SJSA1 (cell line): ENCODE data around the gene F13B. TPM values are rescaled to one million over a fixed set of nuclear protein-coding genes. Genes with fewer than 3 reads are reported as not detected.
"Not testable (repeated sequence)": the region's sequence is repeated elsewhere in the genome, so short reads cannot be mapped to it uniquely, and the experiment has no call there.

Experiments
- DNase-seq, 2 experiments: peaks; one replicate each; pipeline ENCODE4 v3.0.0-alpha.2; 2015 to 2020; ENCODE audit warnings: low spot score in 2 of 2, low read depth in 1 of 2
- H3K27ac ChIP-seq: fragments of 250-450 bp; sonication (Bioruptor Pico); 2 replicates; pipeline ENCODE4 v1.5.1; 2020; ENCODE audit warnings: mild to moderate bottlenecking, moderate library complexity
- H3K27me3 ChIP-seq: fragments of 250-450 bp; sonication (Bioruptor Pico); replicated peaks from 2 replicates; pipeline ENCODE4 v1.5.1; 2020; ENCODE audit warnings: mild to moderate bottlenecking, moderate library complexity
- H3K36me3 ChIP-seq: fragments of 250-450 bp; sonication (Bioruptor Pico); 2 replicates; pipeline ENCODE4 v1.5.1; 2020; ENCODE audit warnings: mild to moderate bottlenecking
- H3K4me1 ChIP-seq: fragments of 250-450 bp; sonication (Bioruptor Pico); replicated peaks from 2 replicates; pipeline ENCODE4 v1.6.1; 2021; ENCODE audit warnings: mild to moderate bottlenecking
- H3K4me3 ChIP-seq: fragments of 250-450 bp; sonication (Bioruptor Pico); 2 replicates; pipeline ENCODE4 v1.5.1; 2020; ENCODE audit warnings: mild to moderate bottlenecking
- H3K9me3 ChIP-seq: fragments of 250-450 bp; sonication (Bioruptor Pico); replicated peaks from 2 replicates; pipeline ENCODE4 v1.5.1; 2020; ENCODE audit warnings: mild to moderate bottlenecking
- total RNA-seq: library from RNA; depleted of rRNA; stranded (reverse); fragments of >200 nt; shearing (Covaris generic); gene quantifications from 2 replicates; pipeline ENCODE4 v1.2.3, GENCODE V29; 2014; rRNA removed

The F13B gene
- not detected in 2 replicates for total RNA-seq

- no peaks in the 10 kb centered on the region for H3K4me1 ChIP-seq
- H3K4me3 ChIP-seq = no peak within 1 kb of the TSS
- no peak within 1 kb of the TSS for H3K27ac ChIP-seq
- no peaks in the 10 kb centered on the region for H3K36me3 ChIP-seq
- H3K9me3 ChIP-seq = no peaks in the 10 kb centered on the region
- no peak for DNase-seq
- no peaks in the 10 kb centered on the region for H3K27me3 ChIP-seq
Measured at GRCh38 chr1:197066719-197067456, at the start of gene F13B. TSS of gene F13B (minus strand) at chr1:197067260. CDS start at chr1:197067223, 37 bp downstream.

GRCh38 chr1:197116156-197116555 is 49.1 kb upstream of the F13B start:
- DNase-seq = no peak
- Histone ChIP-seq H3K27ac (no peak overlapping the region), H3K36me3 (peaks cover 93% of the 10 kb centered on the region), H3K4me3 (no peak overlapping the region), H3K27me3 (no peaks in the 10 kb centered on the region), H3K9me3 (no peaks in the 10 kb centered on the region), H3K4me1 (no peaks in the 10 kb centered on the region)

GRCh38 chr1:197106869-197107268 is 39.8 kb upstream of the F13B start:
- no peak for DNase-seq
- no peaks in the 10 kb centered on the region for H3K27me3 ChIP-seq
- H3K36me3 ChIP-seq = peaks cover 74% of the 10 kb centered on the region
- H3K4me1 ChIP-seq = no peaks in the 10 kb centered on the region
- H3K4me3 ChIP-seq = no peak overlapping the region
- H3K9me3 ChIP-seq = no peaks in the 10 kb centered on the region
- H3K27ac ChIP-seq = no peak overlapping the region

GRCh38 chr1:197103300-197103699 is 36.2 kb upstream of the F13B start:
- no peaks in the 10 kb centered on the region for H3K27me3 ChIP-seq
- DNase-seq = no peak
- no peak overlapping the region for H3K27ac ChIP-seq
- no peaks in the 10 kb centered on the region for H3K4me1 ChIP-seq
- peaks cover 79% of the 10 kb centered on the region for H3K36me3 ChIP-seq
- no peak overlapping the region for H3K4me3 ChIP-seq
- H3K9me3 ChIP-seq = no peaks in the 10 kb centered on the region

- Histone ChIP-seq H3K4me3 (no peak overlapping the region), H3K4me1 (no peaks in the 10 kb centered on the region), H3K27me3 (no peaks in the 10 kb centered on the region), H3K36me3 (peaks cover 77% of the 10 kb centered on the region), H3K27ac (no peak overlapping the region), H3K9me3 (no peaks in the 10 kb centered on the region)
- no peak for DNase-seq
Measured at GRCh38 chr1:197101978-197102377, 34.9 kb upstream of the F13B start.

GRCh38 chr1:197100677-197101076 is 33.6 kb upstream of the F13B start:
- Histone ChIP-seq H3K9me3 (no peaks in the 10 kb centered on the region), H3K27me3 (no peaks in the 10 kb centered on the region), H3K27ac (no peak overlapping the region), H3K4me1 (no peaks in the 10 kb centered on the region), H3K36me3 (peaks cover 79% of the 10 kb centered on the region), H3K4me3 (no peak overlapping the region)
- DNase-seq = no peak

GRCh38 chr1:197099444-197099843 is 32.4 kb upstream of the F13B start:
- Histone ChIP-seq H3K27me3 (no peaks in the 10 kb centered on the region), H3K4me1 (no peaks in the 10 kb centered on the region), H3K36me3 (peaks cover 78% of the 10 kb centered on the region), H3K27ac (no peak overlapping the region), H3K4me3 (no peak overlapping the region), H3K9me3 (no peaks in the 10 kb centered on the region)
- DNase-seq = no peak

GRCh38 chr1:197096971-197097370 is 29.9 kb upstream of the F13B start:
- H3K9me3 ChIP-seq, H3K27ac ChIP-seq, H3K27me3 ChIP-seq, H3K4me1 ChIP-seq, H3K4me3 ChIP-seq, DNase-seq: not testable (repeated sequence)
- H3K36me3 ChIP-seq = peaks cover 75% of the 10 kb centered on the region

- DNase-seq = no peak
- Histone ChIP-seq H3K9me3 (no peaks in the 10 kb centered on the region), H3K36me3 (peaks cover 75% of the 10 kb centered on the region)
Measured at GRCh38 chr1:197096137-197096536, 29.1 kb upstream of the F13B start.

GRCh38 chr1:197093226-197093885 is 26.3 kb upstream of the F13B start:
- Histone ChIP-seq H3K4me1 (no peaks in the 10 kb centered on the region), H3K4me3 (no peak overlapping the region), H3K27me3 (no peaks in the 10 kb centered on the region), H3K9me3 (no peaks in the 10 kb centered on the region), H3K27ac (no peak overlapping the region), H3K36me3 (peaks cover 79% of the 10 kb centered on the region)
- DNase-seq = no peak

More at GRCh38 chr1:197096137-197096536, 29.1 kb upstream of the F13B start:
- Histone ChIP-seq H3K4me3 (no peak overlapping the region), H3K4me1 (no peaks in the 10 kb centered on the region), H3K27me3 (no peaks in the 10 kb centered on the region), H3K27ac (no peak overlapping the region)

- Histone ChIP-seq H3K4me3 (no peak overlapping the region), H3K27ac (no peak overlapping the region), H3K4me1 (no peaks in the 10 kb centered on the region), H3K9me3 (no peaks in the 10 kb centered on the region), H3K36me3 (peaks cover 84% of the 10 kb centered on the region), H3K27me3 (no peaks in the 10 kb centered on the region)
- no peak for DNase-seq
Measured at GRCh38 chr1:197092491-197093023, 25.5 kb upstream of the F13B start.

- Histone ChIP-seq H3K27ac (no peak overlapping the region), H3K4me1 (no peaks in the 10 kb centered on the region), H3K4me3 (no peak overlapping the region), H3K36me3 (peaks cover 70% of the 10 kb centered on the region), H3K9me3 (peaks cover 10% of the 10 kb centered on the region; the same call in 1 of the 2 replicates), H3K27me3 (no peaks in the 10 kb centered on the region)
- DNase-seq = no peak
Measured at GRCh38 chr1:197083474-197083873, 16.4 kb upstream of the F13B start.

GRCh38 chr1:197081117-197081753 is 14.2 kb upstream of the F13B start:
- Histone ChIP-seq H3K36me3 (peaks cover 48% of the 10 kb centered on the region), H3K4me1 (no peaks in the 10 kb centered on the region), H3K27ac (no peak overlapping the region), H3K4me3 (no peak overlapping the region), H3K27me3 (no peaks in the 10 kb centered on the region), H3K9me3 (peaks cover 10% of the 10 kb centered on the region; the same call in 1 of the 2 replicates)
- no peak for DNase-seq

- Histone ChIP-seq H3K27ac (no peak overlapping the region), H3K4me3 (no peak overlapping the region), H3K36me3 (peaks cover 39% of the 10 kb centered on the region), H3K27me3 (no peaks in the 10 kb centered on the region), H3K4me1 (no peaks in the 10 kb centered on the region), H3K9me3 (peaks cover 10% of the 10 kb centered on the region; the same call in 1 of the 2 replicates)
- DNase-seq = no peak
Measured at GRCh38 chr1:197080323-197080722, 13.3 kb upstream of the F13B start.
